ENCODE measurements around the gene INAFM2. TPM values are rescaled to one million over a fixed set of nuclear protein-coding genes. Genes with fewer than 3 reads are reported as not detected.

Gene INAFM2
- total and polyA plus RNA-seq, 9 of the 15 experiments (the other 6 are each of a cell fraction or from before 2014, with no cell fraction given): 11.8 to 43.1 (median 27.2) TPM

DNA sequence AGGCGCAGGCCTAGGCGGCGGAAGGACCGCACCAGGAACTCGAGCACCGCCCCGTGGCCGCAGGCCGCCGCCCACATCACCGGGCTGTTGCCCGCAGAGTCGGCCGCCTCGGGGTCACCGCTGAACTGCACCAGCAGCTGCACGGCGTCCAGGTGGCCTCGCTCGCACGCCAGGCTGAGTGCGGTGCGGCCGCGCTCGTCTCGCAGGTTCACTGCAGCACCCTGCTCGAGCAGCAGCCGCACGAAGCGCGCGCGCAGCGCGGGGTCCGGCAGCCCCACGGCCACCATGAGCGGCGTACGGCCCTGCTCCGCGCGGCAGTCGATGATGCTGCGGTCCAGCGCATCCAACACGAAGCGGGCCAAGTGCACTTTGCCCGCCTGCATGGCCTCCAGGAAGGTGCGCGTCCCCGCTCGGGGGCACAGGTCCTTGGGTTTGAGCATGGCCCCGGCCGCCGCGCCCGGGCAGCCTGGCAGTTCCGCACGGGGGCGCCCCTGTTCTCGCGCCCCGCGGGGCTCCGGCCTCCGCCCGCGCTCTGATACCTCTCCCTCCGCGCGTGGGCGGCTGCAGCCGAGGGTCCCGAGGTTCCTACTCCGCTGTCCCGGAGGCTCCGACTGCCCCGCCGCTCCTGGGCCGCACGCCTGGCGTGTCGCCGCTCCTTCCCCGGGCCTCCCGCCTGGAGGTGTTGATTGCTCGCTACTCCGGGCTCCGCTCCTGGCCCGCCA is 41.2 kb upstream of the INAFM2 start (continued):
- peak; percentile 66 for TF ChIP-seq RBBP5 (IDR thresholded peaks at IDR 0.05; ENCODE audit: borderline replicate concordance, insufficient read depth, low read length, poor library complexity, severe bottlenecking)
- TF ChIP-seq CBX2 (IDR thresholded peaks at IDR 0.05; ENCODE audit: insufficient read depth, low read length, poor library complexity, severe bottlenecking): no peak
- TF ChIP-seq RBM25 (IDR thresholded peaks at IDR 0.05; ENCODE audit: low read depth, low read length, severe bottlenecking): no peak
- no peak for TF ChIP-seq IRF9 (tag; IDR thresholded peaks at IDR 0.05)
- no peak for TF ChIP-seq ZNF277 (CRISPR knock-in tag; IDR thresholded peaks at IDR 0.05; ENCODE audit: borderline replicate concordance)
- TF ChIP-seq PURB (CRISPR knock-in tag; IDR thresholded peaks at IDR 0.05; ENCODE audit: low read depth): no peak
- TF ChIP-seq HCFC1 (IDR thresholded peaks at IDR 0.05; ENCODE audit: low read depth, low read length): no peak
- TF ChIP-seq HIVEP1 (CRISPR knock-in tag; IDR thresholded peaks at IDR 0.05): no peak
- no peak for TF ChIP-seq PHTF2 (CRISPR knock-in tag; IDR thresholded peaks at IDR 0.05)
- TF ChIP-seq JUND (IDR thresholded peaks at IDR 0.05; ENCODE audit: borderline replicate concordance, low read depth, low read length): no peak
- no peak for TF ChIP-seq JUND (tag; IDR thresholded peaks at IDR 0.05; ENCODE audit: borderline replicate concordance, low read depth, low read length)
- TF ChIP-seq ZNF408 (CRISPR knock-in tag; IDR thresholded peaks at IDR 0.05; ENCODE audit: low read depth): no peak
- TF ChIP-seq PPARD (CRISPR knock-in tag; IDR thresholded peaks at IDR 0.05): no peak
- no peak for TF ChIP-seq TEAD4 (IDR thresholded peaks at IDR 0.05; ENCODE audit: low read length)
- TF ChIP-seq TEAD4 (CRISPR knock-in tag; IDR thresholded peaks at IDR 0.05; ENCODE audit: borderline replicate concordance): 0 out of 2 replicates have a peak, but pooled peaks have one; percentile 65
- no peak for TF ChIP-seq NONO (IDR thresholded peaks at IDR 0.05; ENCODE audit: low read depth in 2 of 2, low read length in 1 of 2)
- no peak for TF ChIP-seq HNRNPH1 (optimal IDR thresholded peaks at IDR 0.05; ENCODE audit: low read depth, low read length)
- TF ChIP-seq HMG20A (CRISPR knock-in tag; conservative IDR thresholded peaks at IDR 0.05): no peak
- no peak for TF ChIP-seq ARID3B (CRISPR knock-in tag; IDR thresholded peaks at IDR 0.05; ENCODE audit: borderline replicate concordance)

Measured in K562 (cell line).